HTR-8/SVneo (cell line): ENCODE data around the gene ADAMTS6.

ENCODE experiments used
- DNase-seq: peaks from one replicate; pipeline ENCODE4 v3.0.0; 2011; ENCODE audit warnings: low spot score, mixed read lengths; ENCODE audit not compliant: insufficient read length
- FAIRE-seq: peaks from 2 replicates; lab custom pipeline; 2011; peaks lifted over from hg19 to GRCh38; lab: Jason Lieb, UNC

The ADAMTS6 gene

GRCh38 chr5:65157906-65158603 is 323.7 kb downstream of the ADAMTS6 start:
- DNase-seq (no peak), FAIRE-seq (no peak)

GRCh38 chr5:65156933-65157332 is 324.8 kb downstream of the ADAMTS6 start:
- DNase-seq: no peak
- no peak for FAIRE-seq

- FAIRE-seq: no peak
These were observed 329.6 kb downstream of the ADAMTS6 start for GRCh38 chr5:65152131-65152530.

GRCh38 chr5:65151614-65152013 is 330.1 kb downstream of the ADAMTS6 start:
- no peak for DNase-seq
- no peak for FAIRE-seq

More at GRCh38 chr5:65152131-65152530, 329.6 kb downstream of the ADAMTS6 start:
- DNase-seq: no peak

- FAIRE-seq (no peak), DNase-seq (no peak)
These were observed 331.0 kb downstream of the ADAMTS6 start for GRCh38 chr5:65150599-65151304.

GRCh38 chr5:65149827-65150226 is 331.9 kb downstream of the ADAMTS6 start:
- DNase-seq (no peak), FAIRE-seq (no peak)

- DNase-seq (no peak), FAIRE-seq (peak; percentile 9)
These were observed 337.4 kb downstream of the ADAMTS6 start for GRCh38 chr5:65144136-65144871.

- DNase-seq: peak; percentile 46
- FAIRE-seq: no peak
These were observed 339.2 kb downstream of the ADAMTS6 start for GRCh38 chr5:65142511-65143011.

- DNase-seq: no peak
- no peak for FAIRE-seq
These were observed 339.7 kb downstream of the ADAMTS6 start for GRCh38 chr5:65142016-65142415.

GRCh38 chr5:65141493-65141892 is 340.2 kb downstream of the ADAMTS6 start:
- FAIRE-seq (no peak), DNase-seq (no peak)

GRCh38 chr5:65137631-65138030 is 344.1 kb downstream of the ADAMTS6 start:
- FAIRE-seq (no peak), DNase-seq (no peak)

- FAIRE-seq (no peak), DNase-seq (no peak)
These were observed 348.1 kb downstream of the ADAMTS6 start for GRCh38 chr5:65133477-65134110.

GRCh38 chr5:65132386-65132785 is 349.3 kb downstream of the ADAMTS6 start:
- FAIRE-seq (no peak), DNase-seq (no peak)

- no peak for FAIRE-seq
These were observed 353.5 kb downstream of the ADAMTS6 start for GRCh38 chr5:65128226-65128625.

GRCh38 chr5:65127161-65127901 is 354.4 kb downstream of the ADAMTS6 start:
- FAIRE-seq (peak; percentile 38), DNase-seq (no peak)

More at GRCh38 chr5:65128226-65128625, 353.5 kb downstream of the ADAMTS6 start:
- DNase-seq: no peak

GRCh38 chr5:65126542-65127069 is 355.1 kb downstream of the ADAMTS6 start:
- FAIRE-seq (no peak), DNase-seq (no peak)

- no peak for FAIRE-seq
- no peak for DNase-seq
These were observed 355.9 kb downstream of the ADAMTS6 start for GRCh38 chr5:65125591-65126541.

GRCh38 chr5:65121880-65122436 is 359.8 kb downstream of the ADAMTS6 start:
- DNase-seq: no peak

More at GRCh38 chr5:65121880-65122436, 359.8 kb downstream of the ADAMTS6 start:
- peak; percentile 66 for FAIRE-seq
